Hepatic stellate cell (primary cell): Measurements from ENCODE around the gene SPAG16.
A peak's percentile ranks its signal among the peaks of the same experiment; 100 is the strongest.
"Not testable (repeated sequence)": the region's sequence is repeated elsewhere in the genome, so short reads cannot be mapped to it uniquely, and the experiment has no call there.

Experiments used
- DNase-seq: peaks from one replicate; pipeline ENCODE4 v3.0.0; 2011; ENCODE audit warnings: low spot score

The SPAG16 gene

GRCh38 chr2:213834746-213835145 is 550.5 kb downstream of the SPAG16 start:
- no peak for DNase-seq

GRCh38 chr2:213846856-213847255 is 562.6 kb downstream of the SPAG16 start:
- no peak for DNase-seq

GRCh38 chr2:213847316-213847715 is 563.1 kb downstream of the SPAG16 start:
- no peak for DNase-seq

- no peak for DNase-seq
Observed at GRCh38 chr2:213848631-213849030, 564.4 kb downstream of the SPAG16 start.

GRCh38 chr2:213861638-213862037 is 577.4 kb downstream of the SPAG16 start:
- DNase-seq: no peak

GRCh38 chr2:213862407-213863076 is 578.3 kb downstream of the SPAG16 start:
- DNase-seq: no peak

- no peak for DNase-seq
Observed at GRCh38 chr2:213863541-213863940, 579.3 kb downstream of the SPAG16 start.

- DNase-seq: no peak
Observed at GRCh38 chr2:213868526-213868925, 584.3 kb downstream of the SPAG16 start.

- no peak for DNase-seq
Observed at GRCh38 chr2:213885485-213885884, 601.2 kb downstream of the SPAG16 start.

- DNase-seq: no peak
Observed at GRCh38 chr2:213914510-213914909, 630.2 kb downstream of the SPAG16 start.

- DNase-seq: no peak
Observed at GRCh38 chr2:213920014-213920413, 635.8 kb downstream of the SPAG16 start.

- DNase-seq: no peak
Observed at GRCh38 chr2:213923543-213923942, 639.3 kb downstream of the SPAG16 start.

GRCh38 chr2:213934560-213934959 is 650.3 kb downstream of the SPAG16 start:
- DNase-seq: no peak

GRCh38 chr2:213958086-213958485 is 673.8 kb downstream of the SPAG16 start:
- DNase-seq: no peak

- no peak for DNase-seq
Observed at GRCh38 chr2:213959589-213959988, 675.3 kb downstream of the SPAG16 start.

- DNase-seq: no peak
Observed at GRCh38 chr2:213971536-213971935, 687.3 kb downstream of the SPAG16 start.

GRCh38 chr2:213980883-213981282 is 696.6 kb downstream of the SPAG16 start:
- no peak for DNase-seq

GRCh38 chr2:213989207-213989606 is 704.9 kb downstream of the SPAG16 start:
- no peak for DNase-seq

- DNase-seq: no peak
Observed at GRCh38 chr2:213991453-213992108, 707.3 kb downstream of the SPAG16 start.

- DNase-seq: peak; percentile 35
Observed at GRCh38 chr2:213995400-213996105, 711.3 kb downstream of the SPAG16 start.

GRCh38 chr2:213998976-213999375 is 714.7 kb downstream of the SPAG16 start:
- DNase-seq: not testable (repeated sequence)

GRCh38 chr2:214004463-214004862 is 720.2 kb downstream of the SPAG16 start:
- DNase-seq: no peak

- DNase-seq: no peak
Observed at GRCh38 chr2:214005337-214005736, 721.1 kb downstream of the SPAG16 start.
